Left ventricle myocardium superior (tissue), 1 donor: ENCODE measurements around the gene SLC41A2. TPM values are rescaled to one million over a fixed set of nuclear protein-coding genes. Genes with fewer than 3 reads are reported as not detected.
"Not testable (repeated sequence)": the region's sequence is repeated elsewhere in the genome, so short reads cannot be mapped to it uniquely, and the experiment has no call there.

ENCODE experiments used
- ATAC-seq: fragments of 200-7000 bp; cut with Tn5 transposase; one replicate; pipeline ENCODE4 v1.9.1; 2020; ENCODE audit warnings: mild to moderate bottlenecking, moderate library complexity
- DNase-seq: peaks from one replicate; pipeline ENCODE4 v3.0.0-alpha.2; 2020
- intact Hi-C: fragments of 100-400 bp; cut with micrococcal nuclease; formaldehyde crosslinking; loops from one replicate; pipeline ENCODE4 v1.11.0; 2022
- total RNA-seq: library from RNA; stranded (reverse); fragmentation: NEBNext Ultra II Directional; extraction: Animal tissue kit (Norgen Biotek cat#: 25700); gene quantifications from one replicate; pipeline ENCODE4 v1.2.1, GENCODE V29; 2021
- donor health status: DM: no; HTN: yes; CAD: no; lungs with severe emphysema.

Gene SLC41A2
- total RNA-seq, 1 donor from 2014 or later = 2.6 TPM

DNA sequence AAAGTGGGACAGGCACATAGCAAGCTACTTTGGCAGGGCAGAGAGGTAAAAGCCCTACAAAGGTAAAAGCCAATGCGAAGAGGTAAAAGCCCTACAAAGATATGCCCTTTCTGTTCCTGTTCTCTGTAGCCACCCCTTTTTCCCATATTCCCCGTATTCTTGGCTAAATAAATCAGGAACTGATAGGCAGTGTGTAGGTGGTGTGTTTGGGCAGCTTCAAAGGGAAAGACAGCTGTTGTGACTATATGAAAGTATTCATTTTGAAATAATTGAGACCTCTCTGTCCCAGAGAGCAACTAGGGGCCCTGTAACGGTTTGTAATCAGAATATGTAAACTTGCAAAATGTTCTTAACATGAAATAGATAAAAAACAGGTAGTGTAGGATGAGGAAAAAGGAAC, 11.3 kb upstream of the SLC41A2 start:
- ATAC-seq (no peak), DNase-seq (no peak)
- intact Hi-C loops = no loop called here

- DNase-seq = no peak
- intact Hi-C loops = no loop called here
- ATAC-seq = no peak
Observed at GRCh38 chr12:104966677-104967076, 8.6 kb upstream of the SLC41A2 start.

- ATAC-seq (no peak), DNase-seq (no peak)
- intact Hi-C loops = no loop called here
Observed at GRCh38 chr12:104964856-104965205, 6.7 kb upstream of the SLC41A2 start.

DNA sequence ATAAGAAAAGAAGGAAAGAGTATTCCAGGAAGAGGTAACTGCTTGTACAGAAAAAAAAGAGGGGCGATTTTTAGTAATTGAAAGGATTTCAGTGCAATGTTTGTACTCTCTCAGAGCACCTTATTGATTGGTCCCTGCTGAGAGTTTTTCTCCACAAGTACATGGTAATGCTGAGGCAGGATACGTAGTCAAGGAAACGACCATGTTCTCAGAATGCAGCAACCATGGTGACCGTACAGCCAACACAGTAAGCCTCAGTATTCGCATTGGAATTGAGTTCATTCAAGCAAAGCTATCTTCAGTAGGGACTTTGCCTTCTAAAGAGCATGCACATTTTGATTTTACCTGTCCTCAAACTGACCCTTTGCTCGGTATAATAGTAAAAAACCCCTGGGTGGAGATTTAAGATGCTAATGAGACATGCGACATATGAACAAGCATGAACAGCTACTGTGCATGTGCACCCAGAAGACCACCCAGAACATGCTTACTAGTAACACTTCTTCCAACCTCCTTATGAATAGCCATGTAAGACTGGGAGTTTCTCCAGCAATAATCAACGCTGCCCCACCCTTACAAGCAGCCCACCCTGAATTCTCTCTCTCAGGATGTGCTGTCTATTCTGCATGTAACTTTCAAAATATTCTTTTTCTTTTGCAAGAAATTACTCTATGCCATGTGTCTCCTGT, 6.2 kb upstream of the SLC41A2 start:
- intact Hi-C loops = no loop called here
- DNase-seq = no peak
- ATAC-seq = no peak

- intact Hi-C loops = no loop called here
- DNase-seq (no peak), ATAC-seq (no peak)
Observed at GRCh38 chr12:104963757-104964156, 5.7 kb upstream of the SLC41A2 start.

DNA sequence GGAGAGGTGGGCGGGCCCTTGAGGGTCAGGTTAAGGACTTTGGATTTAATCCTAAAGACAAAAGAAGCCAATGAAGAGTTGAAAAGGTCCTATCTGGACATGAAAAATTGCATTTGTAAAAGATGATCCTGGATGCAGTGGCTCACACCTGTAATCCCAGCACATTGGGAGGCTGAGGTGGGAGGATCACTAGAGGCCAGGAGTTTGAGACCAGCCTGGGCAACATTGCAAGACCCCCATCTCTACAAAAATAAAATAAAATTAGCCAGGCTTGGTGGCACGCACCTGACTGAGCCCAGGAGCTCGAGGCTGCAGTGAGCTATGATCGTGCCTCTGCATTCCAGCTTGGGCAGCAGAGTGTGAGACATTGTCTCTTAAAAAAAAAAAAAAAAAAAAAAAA, 2.4 kb upstream of the SLC41A2 start:
- DNase-seq (no peak), ATAC-seq (no peak)
- intact Hi-C loops = no loop called here

DNA sequence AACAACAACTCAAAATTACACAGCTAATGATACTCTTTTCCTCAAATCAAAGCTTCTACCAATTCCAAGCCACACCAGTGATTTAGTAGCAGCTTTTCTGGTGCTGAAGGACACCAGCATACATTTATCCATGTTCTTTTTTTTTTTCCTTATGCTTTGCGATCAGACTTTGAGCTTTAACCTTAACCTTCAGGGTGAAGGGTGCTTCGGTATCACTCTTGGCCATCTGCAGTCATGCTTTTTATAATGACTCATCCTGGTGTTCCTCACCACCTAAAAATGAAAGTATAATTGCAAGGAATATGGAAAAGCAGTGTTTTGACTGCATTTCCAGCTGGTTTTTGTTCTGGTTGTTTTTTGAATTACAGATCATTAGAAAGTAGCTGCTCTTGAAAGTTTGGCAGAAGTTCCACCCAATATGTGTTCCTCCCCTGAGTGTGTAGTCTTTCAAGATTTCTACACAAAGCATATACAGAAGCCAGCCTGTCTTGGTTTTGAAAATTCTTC, 1.3 kb upstream of the SLC41A2 start:
- intact Hi-C loops = no loop called here
- DNase-seq = no peak
- no peak for ATAC-seq

GRCh38 chr12:104958805-104959334, 780 bp upstream of the SLC41A2 start:
- no peak for DNase-seq
- no peak for ATAC-seq
- intact Hi-C loops = no loop called here

- no peak for DNase-seq
- intact Hi-C loops = no loop called here
- peak; percentile 47 for ATAC-seq
Observed at GRCh38 chr12:104957719-104958000, 430 bp downstream of the SLC41A2 start.

DNA sequence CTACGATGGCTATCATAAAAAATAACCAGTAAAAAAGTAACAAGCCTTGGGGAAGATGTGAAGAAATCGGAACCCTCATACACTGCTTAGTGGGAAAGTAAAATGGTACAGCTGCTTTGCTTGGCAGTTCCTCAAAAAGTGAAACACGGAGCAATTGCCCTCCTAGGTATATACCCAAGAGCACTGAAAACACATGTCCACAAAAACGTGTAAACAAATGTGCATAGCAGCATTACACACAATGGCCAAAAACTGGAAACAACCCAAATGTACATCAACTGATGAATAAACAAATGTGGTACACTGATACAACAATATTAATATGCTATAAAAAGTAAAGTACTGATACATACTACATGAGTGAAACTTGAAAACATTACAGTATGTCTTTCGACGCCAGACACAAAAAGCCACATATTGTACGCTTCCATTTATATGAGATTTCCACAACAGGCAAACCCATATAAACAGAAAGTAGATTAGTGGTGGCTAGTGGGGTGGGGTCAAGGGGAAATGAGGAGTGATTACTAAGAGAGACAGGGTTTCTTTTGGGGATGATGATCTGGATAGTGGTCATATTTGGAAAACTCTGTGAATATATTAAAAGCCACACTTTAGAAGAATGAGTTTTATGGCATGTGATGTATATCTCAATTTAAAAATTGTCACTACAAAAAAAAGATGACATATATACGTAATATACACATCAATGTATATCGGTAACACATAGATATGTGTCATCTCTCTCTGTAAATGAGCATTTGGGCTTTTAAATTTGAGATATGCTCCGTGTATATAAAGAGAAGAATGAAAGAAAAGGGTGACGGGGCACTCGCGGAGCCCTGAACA, 996 bp downstream of the SLC41A2 start:
- intact Hi-C loops = no loop called here
- DNase-seq (no peak), ATAC-seq (no peak)

- intact Hi-C loops = no loop called here
- DNase-seq (no peak), ATAC-seq (no peak)
Observed at GRCh38 chr12:104955703-104956102, 2.4 kb downstream of the SLC41A2 start.

- intact Hi-C loops = no loop called here
- no peak for DNase-seq
Observed at GRCh38 chr12:104953323-104953722, 4.8 kb downstream of the SLC41A2 start.

DNA sequence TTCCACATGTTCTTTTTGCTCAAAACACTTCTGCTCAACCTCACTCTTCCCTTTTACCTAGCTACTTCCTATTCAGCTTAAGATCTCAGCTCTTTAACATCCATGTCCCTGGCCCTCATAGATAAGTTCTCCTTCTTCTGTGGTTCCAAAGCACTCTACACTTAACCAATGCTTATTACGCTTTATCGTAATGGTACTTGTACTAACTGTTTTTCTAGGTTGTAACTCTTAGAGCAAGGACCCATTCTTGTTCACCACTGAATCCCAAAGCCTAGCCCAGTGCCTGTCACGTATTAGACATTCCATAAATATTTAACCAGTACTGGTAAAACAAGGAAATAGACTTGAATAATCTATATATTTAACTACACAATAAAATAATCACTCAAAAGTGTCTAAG, 5.3 kb downstream of the SLC41A2 start:
- no peak for ATAC-seq
- no peak for DNase-seq
- intact Hi-C loops = no loop called here

More at GRCh38 chr12:104953323-104953722, 4.8 kb downstream of the SLC41A2 start:
- no peak for ATAC-seq

- intact Hi-C loops = no loop called here
- ATAC-seq = no peak
- no peak for DNase-seq
Observed at GRCh38 chr12:104951759-104952509, 6.2 kb downstream of the SLC41A2 start.

DNA sequence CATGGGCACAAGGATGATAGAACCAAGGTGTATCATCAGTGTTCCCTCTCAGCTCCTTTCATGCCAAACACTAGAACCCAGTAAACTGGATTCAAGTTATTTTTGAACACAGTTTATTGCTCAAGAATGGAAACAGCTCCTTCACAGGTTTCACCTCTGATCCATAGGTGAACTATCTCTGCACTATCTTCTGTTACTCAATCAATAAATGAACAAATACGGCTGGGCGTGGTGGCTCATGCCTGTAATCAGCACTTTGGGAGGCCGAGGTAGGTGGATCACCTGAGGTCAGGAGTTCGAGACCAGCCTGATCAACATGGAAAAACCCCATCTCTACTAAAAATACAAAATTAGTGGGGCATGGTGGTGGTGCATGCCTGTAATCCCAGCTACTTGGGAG, 9.4 kb downstream of the SLC41A2 start:
- ATAC-seq, DNase-seq, intact Hi-C loops: not testable (repeated sequence)

- ATAC-seq (no peak), DNase-seq (no peak)
- intact Hi-C loops = no loop called here
Observed at GRCh38 chr12:104944252-104944651, 13.8 kb downstream of the SLC41A2 start.

GRCh38 chr12:104943401-104943800, 14.7 kb downstream of the SLC41A2 start:
- ATAC-seq = not testable (repeated sequence)

GRCh38 chr12:104942075-104942474, 16.0 kb downstream of the SLC41A2 start:
- intact Hi-C loops = no loop called here
- no peak for ATAC-seq
- no peak for DNase-seq

More at GRCh38 chr12:104943401-104943800, 14.7 kb downstream of the SLC41A2 start:
- intact Hi-C loops, DNase-seq: not testable (repeated sequence)

GRCh38 chr12:104941454-104941853, 16.6 kb downstream of the SLC41A2 start:
- intact Hi-C loops = no loop called here
- no peak for DNase-seq
- no peak for ATAC-seq

- ATAC-seq = no peak
- intact Hi-C loops = no loop called here
- DNase-seq = no peak
Observed at GRCh38 chr12:104939089-104939488, 19.0 kb downstream of the SLC41A2 start.
